Right atrium auricular region (tissue), 2 donors: Measurements from ENCODE around the gene TMEM240. TPM values are rescaled to one million over a fixed set of nuclear protein-coding genes. Genes with fewer than 3 reads are reported as not detected.

Experiments
- DNase-seq: peaks from one replicate; pipeline ENCODE4 v3.0.0-alpha.2; 2019; ENCODE audit warnings: low spot score
- H3K27ac ChIP-seq, 2 donors: fragments of 200-600 bp; sonication (generic); 1 replicate in 1 of 2; 2 replicates in 1 of 2; pipeline ENCODE4 v1.5.1; 2016 to 2019
- H3K27me3 ChIP-seq, 2 donors: fragments of 200-600 bp; sonication (generic); one replicate each; pipeline versions ENCODE4 v1.5.1 to v1.6.0; 2017 to 2019
- H3K36me3 ChIP-seq: fragments of 200-600 bp; sonication (generic); one replicate; pipeline ENCODE4 v1.5.1; 2016
- H3K4me1 ChIP-seq, 2 donors: fragments of 200-600 bp; sonication (generic); one replicate each; pipeline versions ENCODE4 v1.5.1 to v1.6.0; 2017 to 2019
- H3K4me3 ChIP-seq, 2 donors: fragments of 200-600 bp; sonication (generic); 1 replicate in 1 of 2; 2 replicates in 1 of 2; pipeline ENCODE4 v1.5.1; 2017 to 2019; ENCODE audit warnings: mild to moderate bottlenecking in 1 of 2, moderate library complexity in 1 of 2
- H3K9me3 ChIP-seq, 2 donors: fragments of 200-600 bp; sonication (generic); one replicate each; pipeline ENCODE4 v1.5.1; 2019
- total RNA-seq, 2 donors: library from RNA; depleted of rRNA; stranded (reverse); fragments of >200 nt; gene quantifications; one replicate each; pipeline ENCODE4 v1.1.0, GENCODE V29; 2016
- TF ChIP-seq, protein P1 (sequence below), 2 donors: fragments of 200-600 bp; sonication (generic); IDR thresholded peaks; one replicate each; pipeline ENCODE4 v1.5.1; 2019; ENCODE audit warnings: antibody characterized with exemption in 2 of 2

Gene TMEM240
- total RNA-seq, 2 donors from 2014 or later, result 1.4 to 2.8 TPM

DNA sequence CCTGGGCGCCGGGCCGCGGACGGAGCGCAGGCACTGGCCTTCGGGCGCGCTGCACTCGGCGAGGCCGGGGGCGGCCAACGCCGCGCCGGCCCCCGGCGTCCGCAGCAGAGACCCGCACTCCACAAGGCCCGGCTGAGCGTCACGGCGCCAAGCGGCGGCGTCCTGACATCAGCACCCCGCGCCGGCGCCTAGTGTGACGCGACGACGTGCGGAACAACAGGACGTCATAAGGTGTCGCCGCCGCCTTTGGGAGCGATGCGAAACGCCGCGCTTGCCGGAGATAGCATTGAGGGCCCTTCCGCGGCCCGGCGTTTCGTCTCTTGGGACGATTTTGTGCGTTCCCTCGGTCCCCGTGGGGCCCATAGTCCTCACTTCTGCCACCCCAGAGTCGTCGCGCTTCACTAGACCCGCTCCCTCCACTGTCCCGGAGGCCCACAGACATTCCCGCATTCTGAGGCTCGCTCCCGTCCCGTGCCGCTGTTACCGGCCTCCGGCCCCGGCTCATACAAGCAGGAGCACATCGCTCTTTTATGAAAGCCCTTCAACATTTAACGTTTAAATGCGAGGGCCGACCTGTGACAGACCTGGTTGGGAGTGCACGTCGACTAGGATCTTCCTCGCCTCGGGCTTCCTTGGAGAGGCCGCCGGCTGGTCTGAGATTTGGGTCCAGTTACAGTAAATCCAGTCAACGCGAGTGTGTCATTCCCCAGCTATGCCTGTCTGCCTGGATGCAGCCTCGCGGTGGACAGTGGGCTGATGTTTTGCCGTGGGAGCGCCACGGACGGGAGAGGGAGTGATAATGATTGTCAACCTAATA, 34.5 kb upstream of the TMEM240 start, which contains the start of gene SSU72:
Gene SSU72 (minus strand): TSS at position 143 of the 817 bp plus-strand sequence. CDS start 306 bp downstream, outside the sequence.
- Histone ChIP-seq H3K27me3 (no peaks in the 10 kb centered on the region), H3K9me3 (no peaks in the 10 kb centered on the region), H3K36me3 (peaks cover 10% of the 10 kb centered on the region), H3K27ac (peak within 1 kb of the TSS; percentile 92 to 98), H3K4me1 (peaks cover 0 to 22% of the 10 kb centered on the region in 2 donors), H3K4me3 (peak within 1 kb of the TSS; percentile 82 to 100)
- peak; percentile 94 for DNase-seq
- TF ChIP-seq, protein P1, sequence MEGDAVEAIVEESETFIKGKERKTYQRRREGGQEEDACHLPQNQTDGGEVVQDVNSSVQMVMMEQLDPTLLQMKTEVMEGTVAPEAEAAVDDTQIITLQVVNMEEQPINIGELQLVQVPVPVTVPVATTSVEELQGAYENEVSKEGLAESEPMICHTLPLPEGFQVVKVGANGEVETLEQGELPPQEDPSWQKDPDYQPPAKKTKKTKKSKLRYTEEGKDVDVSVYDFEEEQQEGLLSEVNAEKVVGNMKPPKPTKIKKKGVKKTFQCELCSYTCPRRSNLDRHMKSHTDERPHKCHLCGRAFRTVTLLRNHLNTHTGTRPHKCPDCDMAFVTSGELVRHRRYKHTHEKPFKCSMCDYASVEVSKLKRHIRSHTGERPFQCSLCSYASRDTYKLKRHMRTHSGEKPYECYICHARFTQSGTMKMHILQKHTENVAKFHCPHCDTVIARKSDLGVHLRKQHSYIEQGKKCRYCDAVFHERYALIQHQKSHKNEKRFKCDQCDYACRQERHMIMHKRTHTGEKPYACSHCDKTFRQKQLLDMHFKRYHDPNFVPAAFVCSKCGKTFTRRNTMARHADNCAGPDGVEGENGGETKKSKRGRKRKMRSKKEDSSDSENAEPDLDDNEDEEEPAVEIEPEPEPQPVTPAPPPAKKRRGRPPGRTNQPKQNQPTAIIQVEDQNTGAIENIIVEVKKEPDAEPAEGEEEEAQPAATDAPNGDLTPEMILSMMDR (IDR thresholded peaks at IDR 0.05), result no peak

DNA sequence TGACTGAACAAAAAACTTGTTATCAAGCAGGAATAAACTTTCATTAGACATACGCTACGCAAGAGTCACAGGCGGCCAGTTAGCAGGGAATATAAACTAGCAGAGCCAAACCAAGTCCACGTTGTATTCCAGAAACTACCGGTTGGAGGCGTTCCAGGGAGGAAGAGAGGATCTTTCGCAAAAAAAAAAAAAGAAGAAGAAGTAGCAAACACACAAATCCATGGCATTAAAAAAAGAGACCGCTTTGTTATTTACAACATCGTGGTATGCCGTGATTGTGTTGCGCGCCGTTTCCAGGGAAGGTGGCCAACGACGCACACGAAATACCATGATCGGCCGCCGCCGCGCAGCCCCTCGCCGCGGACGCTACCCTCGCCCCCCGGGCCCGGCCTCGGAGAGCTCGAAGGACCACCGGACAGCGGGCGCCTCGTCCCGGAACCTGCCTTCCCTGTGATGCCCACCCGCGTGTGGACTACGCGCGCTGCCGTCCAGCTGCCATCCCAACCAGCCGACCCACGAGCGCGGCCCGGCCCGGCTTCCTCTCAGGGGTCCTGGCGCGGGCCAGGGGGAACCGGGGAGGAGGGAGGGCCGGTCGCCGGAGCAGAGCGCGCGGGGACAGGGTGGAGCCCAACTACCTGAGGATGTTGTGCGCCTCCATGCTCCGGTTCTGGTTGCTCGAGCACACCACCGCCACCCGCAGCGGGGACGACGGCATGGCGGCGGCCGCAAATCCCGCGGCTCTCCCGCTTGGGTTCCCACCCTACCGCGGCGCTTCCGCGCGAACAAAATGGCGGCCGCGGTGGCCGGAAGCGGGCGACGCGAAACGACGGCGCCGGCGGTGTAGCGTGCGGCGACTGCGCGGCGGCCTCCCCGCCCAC, 33.7 kb upstream of the TMEM240 start:
- Histone ChIP-seq H3K27ac (peak overlapping the region; percentile 92 to 98), H3K36me3 (peaks cover 15% of the 10 kb centered on the region), H3K4me3 (peak overlapping the region; percentile 82 to 100), H3K27me3 (no peaks in the 10 kb centered on the region), H3K9me3 (no peaks in the 10 kb centered on the region), H3K4me1 (peaks cover 0 to 29% of the 10 kb centered on the region in 2 donors)
- DNase-seq, result no peak
- TF ChIP-seq, protein P1 (IDR thresholded peaks at IDR 0.05), result no peak

DNA sequence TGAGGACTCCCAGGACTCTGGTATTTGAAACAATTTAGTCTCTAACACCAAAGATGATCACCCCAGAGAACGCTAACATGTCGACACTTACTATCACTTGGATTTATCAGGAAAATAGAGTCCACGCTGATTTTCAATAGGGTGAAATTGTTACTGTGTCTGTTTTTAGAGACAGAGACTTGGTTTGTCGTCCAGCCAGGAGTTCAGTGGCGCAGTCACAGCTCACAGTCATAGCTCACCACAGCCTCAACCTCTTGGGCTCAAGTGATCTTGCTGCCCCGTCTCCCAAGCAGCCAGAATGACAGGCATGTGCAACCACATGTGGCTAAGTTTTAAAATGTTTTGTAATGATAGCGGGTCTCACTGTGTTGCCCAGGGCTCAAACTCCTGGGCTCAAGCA, 28.9 kb upstream of the TMEM240 start:
- no peaks in the 10 kb centered on the region for H3K9me3 ChIP-seq
- DNase-seq, result no peak
- H3K27ac ChIP-seq, result no peak overlapping the region
- H3K27me3 ChIP-seq, result no peaks in the 10 kb centered on the region
- peaks cover 19% of the 10 kb centered on the region for H3K36me3 ChIP-seq
- no peak overlapping the region for H3K4me3 ChIP-seq
- peaks cover 0 to 47% of the 10 kb centered on the region in 2 donors for H3K4me1 ChIP-seq
- TF ChIP-seq, protein P1 (IDR thresholded peaks at IDR 0.05), result no peak

DNA sequence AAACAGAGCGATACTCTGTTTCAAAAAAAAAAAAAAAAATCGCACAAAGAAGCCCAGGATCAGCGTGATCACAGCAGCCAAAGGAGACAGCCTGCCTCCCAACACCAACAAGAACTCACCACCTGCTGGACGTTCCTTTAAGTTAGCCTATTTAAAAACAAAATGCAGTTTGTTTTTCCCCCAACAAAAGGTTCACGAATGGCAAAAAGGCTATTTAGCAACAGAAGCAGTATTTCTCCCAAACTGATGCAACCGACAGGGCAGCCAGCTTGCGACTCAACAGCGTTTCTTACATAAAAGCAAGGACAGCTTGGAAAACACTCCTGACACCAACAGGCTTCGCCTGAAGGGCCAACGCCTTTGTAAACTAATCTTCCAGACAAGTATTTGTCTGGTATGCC, 27.5 kb upstream of the TMEM240 start:
- TF ChIP-seq, protein P1 (IDR thresholded peaks at IDR 0.05), result no peak
- H3K27me3 ChIP-seq, result no peaks in the 10 kb centered on the region
- no peaks in the 10 kb centered on the region for H3K9me3 ChIP-seq
- H3K36me3 ChIP-seq, result peaks cover 34% of the 10 kb centered on the region
- H3K4me1 ChIP-seq, result peaks cover 0 to 46% of the 10 kb centered on the region in 2 donors
- H3K4me3 ChIP-seq, result no peak overlapping the region
- no peak for DNase-seq
- H3K27ac ChIP-seq, result peak overlapping the region in 1 of 2 donors; percentile 1

DNA sequence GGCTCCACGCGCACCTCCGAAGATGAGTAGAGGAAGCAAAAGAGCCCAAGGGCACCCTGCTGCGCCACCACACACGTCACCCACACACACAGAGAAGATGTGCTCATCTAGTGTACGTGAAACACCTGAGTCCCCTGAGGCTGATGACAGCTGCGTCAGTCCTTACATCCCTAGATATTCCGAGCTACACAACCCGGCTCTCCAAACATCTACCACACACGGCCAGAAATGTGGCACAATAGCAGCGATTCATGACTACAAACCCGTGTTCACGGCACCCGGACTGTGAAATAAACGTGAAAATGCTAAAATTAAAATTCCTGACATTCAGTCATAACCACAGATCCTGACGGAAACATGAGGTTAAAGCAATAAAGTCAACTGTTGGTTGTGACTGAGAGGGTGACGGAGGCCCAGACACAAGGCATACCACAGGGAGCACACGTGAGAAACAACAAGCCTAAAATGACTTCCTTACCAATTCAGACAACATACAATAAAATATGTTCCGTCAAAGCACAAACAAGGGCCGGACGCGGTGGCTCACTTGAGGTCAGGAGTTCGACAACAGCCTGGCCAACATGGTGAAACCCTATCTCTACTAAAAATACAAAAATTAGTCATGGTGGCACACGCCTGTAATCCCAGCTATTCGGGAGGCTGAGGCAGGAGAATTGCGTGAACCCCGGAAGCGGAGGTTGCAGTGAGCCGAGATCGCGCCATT, 26.9 kb upstream of the TMEM240 start:
- Histone ChIP-seq H3K9me3 (no peaks in the 10 kb centered on the region), H3K36me3 (peaks cover 39% of the 10 kb centered on the region), H3K27me3 (no peaks in the 10 kb centered on the region), H3K4me3 (no peak overlapping the region), H3K27ac (no peak overlapping the region), H3K4me1 (peaks cover 0 to 40% of the 10 kb centered on the region in 2 donors)
- no peak for DNase-seq
- TF ChIP-seq, protein P1 (IDR thresholded peaks at IDR 0.05), result no peak
